SJSA1 (cell line): ENCODE data around the gene INTS7. TPM values are rescaled to one million over a fixed set of nuclear protein-coding genes. Genes with fewer than 3 reads are reported as not detected.

Experiments used
- DNase-seq, 2 experiments: peaks; one replicate each; pipeline ENCODE4 v3.0.0-alpha.2; 2015 to 2020; ENCODE audit warnings: low spot score in 2 of 2, low read depth in 1 of 2
- H3K27ac ChIP-seq: fragments of 250-450 bp; sonication (Bioruptor Pico); 2 replicates; pipeline ENCODE4 v1.5.1; 2020; ENCODE audit warnings: mild to moderate bottlenecking, moderate library complexity
- H3K27me3 ChIP-seq: fragments of 250-450 bp; sonication (Bioruptor Pico); replicated peaks from 2 replicates; pipeline ENCODE4 v1.5.1; 2020; ENCODE audit warnings: mild to moderate bottlenecking, moderate library complexity
- H3K36me3 ChIP-seq: fragments of 250-450 bp; sonication (Bioruptor Pico); 2 replicates; pipeline ENCODE4 v1.5.1; 2020; ENCODE audit warnings: mild to moderate bottlenecking
- H3K4me1 ChIP-seq: fragments of 250-450 bp; sonication (Bioruptor Pico); replicated peaks from 2 replicates; pipeline ENCODE4 v1.6.1; 2021; ENCODE audit warnings: mild to moderate bottlenecking
- H3K4me3 ChIP-seq: fragments of 250-450 bp; sonication (Bioruptor Pico); 2 replicates; pipeline ENCODE4 v1.5.1; 2020; ENCODE audit warnings: mild to moderate bottlenecking
- H3K9me3 ChIP-seq: fragments of 250-450 bp; sonication (Bioruptor Pico); replicated peaks from 2 replicates; pipeline ENCODE4 v1.5.1; 2020; ENCODE audit warnings: mild to moderate bottlenecking
- total RNA-seq: library from RNA; depleted of rRNA; stranded (reverse); fragments of >200 nt; shearing (Covaris generic); gene quantifications from 2 replicates; pipeline ENCODE4 v1.2.3, GENCODE V29; 2014

Gene INTS7
- total RNA-seq, 1 experiment from 2014 or later: 28.8 TPM

DNA sequence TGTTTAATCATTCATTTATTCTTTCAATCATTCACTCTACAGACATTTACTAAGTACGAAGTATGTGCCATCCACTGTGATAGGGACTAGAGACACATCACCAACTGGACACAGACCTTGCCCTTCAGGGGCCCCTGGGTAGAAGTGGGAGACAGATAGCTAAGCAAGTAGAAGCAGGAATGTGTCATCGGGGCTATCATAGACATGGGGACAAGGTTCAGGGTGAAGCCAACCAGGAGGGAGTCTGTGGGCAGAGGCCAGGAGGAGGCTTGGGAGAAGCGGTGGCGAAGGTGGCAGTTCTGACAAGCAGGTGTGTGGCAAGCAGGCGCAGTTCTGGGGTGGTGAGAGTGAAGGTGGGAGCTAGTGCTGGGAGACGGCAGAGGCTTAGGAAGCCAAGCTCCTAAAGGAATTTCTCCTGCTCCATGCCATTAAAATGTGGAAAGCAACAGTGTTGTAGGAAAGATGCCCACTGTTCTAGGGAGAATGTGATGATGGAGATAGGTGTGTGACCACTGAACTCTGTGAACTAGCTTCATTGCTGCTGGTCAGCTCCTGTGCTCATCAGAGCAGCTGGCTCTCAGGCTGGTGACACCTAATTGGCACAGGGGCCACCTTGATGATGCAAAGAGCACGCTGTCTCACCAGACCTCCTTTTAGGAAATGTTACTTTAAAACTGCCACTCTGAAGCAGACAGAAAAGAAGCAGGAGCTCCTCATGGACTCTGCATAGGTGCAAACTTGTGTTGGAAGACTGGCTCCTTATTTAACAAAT, 125.1 kb downstream of the INTS7 start:
- Histone ChIP-seq H3K36me3 (no peaks in the 10 kb centered on the region), H3K4me1 (no peaks in the 10 kb centered on the region), H3K27ac (no peak overlapping the region), H3K4me3 (no peak overlapping the region), H3K27me3 (no peaks in the 10 kb centered on the region), H3K9me3 (no peaks in the 10 kb centered on the region)
- no peak for DNase-seq

- no peaks in the 10 kb centered on the region for H3K36me3 ChIP-seq
- H3K9me3 ChIP-seq: no peaks in the 10 kb centered on the region
- H3K4me1 ChIP-seq: no peaks in the 10 kb centered on the region
- H3K27me3 ChIP-seq: no peaks in the 10 kb centered on the region
- no peak overlapping the region for H3K4me3 ChIP-seq
- no peak for DNase-seq
- H3K27ac ChIP-seq: no peak overlapping the region
These were observed 126.0 kb downstream of the INTS7 start for GRCh38 chr1:211909395-211909794.

DNA sequence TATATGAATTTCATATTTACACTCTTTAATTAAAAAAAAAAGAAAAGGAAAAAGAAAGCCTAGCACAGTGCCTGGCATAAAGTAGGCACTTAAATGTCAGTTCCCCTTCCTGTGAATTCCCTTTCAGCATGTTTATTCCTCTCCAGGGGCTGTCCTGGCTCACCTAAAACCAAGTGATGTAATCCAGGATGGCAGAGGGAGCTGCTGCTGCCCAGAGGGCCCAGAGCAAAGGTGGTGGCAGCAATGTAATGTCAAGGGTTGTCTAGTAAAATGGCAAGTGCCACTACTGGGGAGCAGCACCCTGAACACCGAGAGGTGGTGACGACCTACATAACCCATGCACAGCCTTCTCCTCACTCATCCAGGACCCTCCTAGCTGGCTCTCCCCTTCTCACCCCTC, 126.4 kb downstream of the INTS7 start:
- Histone ChIP-seq H3K36me3 (no peaks in the 10 kb centered on the region), H3K27me3 (no peaks in the 10 kb centered on the region), H3K27ac (no peak overlapping the region), H3K9me3 (no peaks in the 10 kb centered on the region), H3K4me3 (no peak overlapping the region), H3K4me1 (no peaks in the 10 kb centered on the region)
- no peak for DNase-seq

DNA sequence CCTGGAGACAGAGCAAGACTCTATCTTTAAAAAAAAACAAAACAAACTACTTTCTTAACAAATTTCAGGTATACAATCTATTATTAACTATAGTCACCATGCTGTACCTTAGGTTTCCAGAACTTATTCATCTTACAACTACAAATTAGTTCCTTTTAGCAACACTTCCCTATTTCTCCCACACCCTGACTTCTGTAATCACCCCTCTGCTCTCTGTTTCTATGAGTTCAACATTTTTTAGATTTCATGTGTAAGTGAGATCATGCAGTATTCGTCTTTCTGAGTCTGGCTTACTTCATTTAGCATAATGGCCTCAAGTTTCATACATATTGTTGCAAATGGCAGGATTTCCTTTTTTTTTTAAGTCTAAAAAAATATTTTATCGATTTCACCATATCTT, 126.9 kb downstream of the INTS7 start:
- no peaks in the 10 kb centered on the region for H3K9me3 ChIP-seq
- no peak overlapping the region for H3K4me3 ChIP-seq
- no peak for DNase-seq
- H3K36me3 ChIP-seq: no peaks in the 10 kb centered on the region
- H3K27ac ChIP-seq: no peak overlapping the region
- H3K27me3 ChIP-seq: no peaks in the 10 kb centered on the region
- no peaks in the 10 kb centered on the region for H3K4me1 ChIP-seq

DNA sequence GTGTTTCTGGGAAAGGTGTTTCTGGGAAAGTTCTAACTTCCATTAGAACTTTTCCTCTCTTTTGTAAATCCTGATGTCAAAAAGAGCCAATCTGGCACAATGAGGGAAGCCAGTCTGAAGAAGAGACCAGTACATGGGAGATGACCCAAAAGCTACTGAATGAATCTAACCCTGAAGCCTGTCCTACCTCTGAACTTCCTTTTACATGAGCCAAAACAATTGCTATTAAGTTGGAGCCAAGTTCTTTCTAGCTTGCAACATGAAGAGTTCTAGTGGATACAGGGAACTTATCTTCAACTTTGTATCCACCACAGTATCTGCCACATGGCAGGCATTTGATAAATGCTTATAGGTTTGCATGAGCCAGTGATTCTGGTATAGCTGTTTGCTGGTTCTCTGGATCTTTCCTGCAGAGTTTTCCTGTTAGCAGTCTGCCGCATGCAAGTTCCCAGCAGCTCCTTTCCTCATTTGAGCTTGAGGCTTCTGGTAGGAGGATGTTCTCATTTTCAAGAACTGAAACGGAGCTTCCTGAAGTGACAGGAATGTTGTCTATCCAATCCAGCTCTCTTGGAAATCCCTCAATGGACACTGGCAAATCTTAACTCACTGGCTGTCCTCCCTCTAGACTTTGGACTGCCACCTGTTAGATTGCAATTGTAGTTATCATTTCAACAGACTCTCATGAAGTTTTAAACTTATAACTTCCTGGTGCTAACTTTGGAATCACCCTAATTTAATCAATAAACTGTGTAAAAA, 131.7 kb downstream of the INTS7 start:
- H3K27ac ChIP-seq: no peak overlapping the region
- H3K36me3 ChIP-seq: no peaks in the 10 kb centered on the region
- H3K4me3 ChIP-seq: no peak overlapping the region
- no peaks in the 10 kb centered on the region for H3K27me3 ChIP-seq
- no peak for DNase-seq
- no peaks in the 10 kb centered on the region for H3K4me1 ChIP-seq
- H3K9me3 ChIP-seq: no peaks in the 10 kb centered on the region

DNA sequence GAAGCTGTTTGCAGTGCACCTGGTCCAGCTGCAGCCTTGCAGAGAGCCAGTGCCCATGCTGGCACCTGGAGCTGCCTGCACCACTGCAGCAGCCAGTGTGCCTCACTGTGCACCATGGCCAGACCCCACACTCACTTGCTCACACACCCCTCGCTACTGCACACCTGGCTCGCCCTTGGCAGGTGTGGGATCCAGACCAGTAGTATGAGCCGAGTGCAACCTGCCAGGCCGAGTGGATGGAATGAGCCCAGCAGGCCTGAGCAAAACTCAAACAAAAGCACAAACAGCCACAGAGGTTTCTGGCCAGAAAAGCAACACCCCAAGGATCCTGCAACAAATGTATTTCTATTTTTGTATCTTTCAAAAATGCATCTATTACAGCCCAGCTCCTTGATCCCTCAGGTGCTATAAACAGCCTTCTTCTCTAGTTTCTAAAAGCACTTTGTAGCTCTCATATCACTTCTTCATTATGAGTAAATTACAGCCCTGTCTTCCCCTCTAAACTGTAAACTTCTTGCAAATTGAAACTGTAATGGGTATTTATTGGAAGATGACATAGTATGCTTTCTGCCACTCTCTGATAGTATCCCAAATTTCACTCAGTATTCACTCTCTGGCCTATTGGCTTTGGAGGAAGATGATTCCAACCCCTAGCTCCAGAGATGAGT, 132.6 kb downstream of the INTS7 start:
- Histone ChIP-seq H3K9me3 (no peaks in the 10 kb centered on the region), H3K36me3 (no peaks in the 10 kb centered on the region), H3K27ac (no peak overlapping the region), H3K4me3 (no peak overlapping the region), H3K27me3 (no peaks in the 10 kb centered on the region), H3K4me1 (no peaks in the 10 kb centered on the region)
- no peak for DNase-seq

DNA sequence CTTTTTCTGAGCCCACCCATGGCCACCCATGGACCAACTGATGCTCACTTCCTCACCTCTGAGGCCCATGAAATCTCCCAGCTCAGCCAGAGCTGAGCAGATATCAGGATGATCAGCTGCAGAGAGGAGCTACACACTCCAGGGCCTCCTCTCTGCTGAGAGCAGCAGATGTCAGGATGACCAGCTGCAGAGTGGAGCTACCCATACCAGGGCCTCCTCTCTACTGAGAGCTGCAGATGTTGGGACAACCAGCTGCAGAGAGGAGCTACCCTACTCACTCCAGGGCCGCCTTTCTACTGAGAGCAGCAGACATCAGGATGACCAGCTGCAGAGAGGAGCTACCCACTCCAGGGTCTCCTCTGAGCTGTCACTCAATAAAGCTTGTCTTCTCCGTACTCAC, 133.4 kb downstream of the INTS7 start:
- Histone ChIP-seq H3K9me3 (no peaks in the 10 kb centered on the region), H3K4me1 (no peaks in the 10 kb centered on the region), H3K27ac (no peak overlapping the region), H3K27me3 (no peaks in the 10 kb centered on the region), H3K4me3 (no peak overlapping the region), H3K36me3 (no peaks in the 10 kb centered on the region)
- no peak for DNase-seq

GRCh38 chr1:211900441-211900840, 134.9 kb downstream of the INTS7 start:
- DNase-seq: no peak
- Histone ChIP-seq H3K4me3 (no peak overlapping the region), H3K36me3 (no peaks in the 10 kb centered on the region), H3K27me3 (no peaks in the 10 kb centered on the region), H3K4me1 (no peaks in the 10 kb centered on the region), H3K9me3 (no peaks in the 10 kb centered on the region), H3K27ac (no peak overlapping the region)

DNA sequence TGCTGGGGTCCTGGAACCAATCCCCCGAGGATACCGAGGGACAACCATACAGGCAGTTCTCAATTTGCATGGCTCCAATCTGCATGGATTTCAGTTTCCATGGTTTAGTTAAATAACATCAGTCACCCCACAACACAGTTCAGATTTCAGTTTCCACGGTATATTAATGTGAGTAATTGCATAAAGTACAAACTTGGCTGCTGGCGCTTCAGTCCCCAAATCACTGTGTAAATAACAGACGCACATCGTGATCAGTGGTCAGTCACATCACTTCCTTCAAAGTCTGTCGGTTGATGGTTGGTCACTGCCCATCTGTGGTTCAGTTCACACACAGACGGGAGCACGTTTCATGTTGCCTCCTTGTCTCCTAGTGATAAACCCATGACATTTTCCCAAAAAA, 138.4 kb downstream of the INTS7 start:
- Histone ChIP-seq H3K36me3 (no peaks in the 10 kb centered on the region), H3K9me3 (no peaks in the 10 kb centered on the region), H3K4me1 (no peaks in the 10 kb centered on the region), H3K27ac (no peak overlapping the region), H3K27me3 (no peaks in the 10 kb centered on the region), H3K4me3 (no peak overlapping the region)
- no peak for DNase-seq

- H3K36me3 ChIP-seq: no peaks in the 10 kb centered on the region
- no peaks in the 10 kb centered on the region for H3K9me3 ChIP-seq
- no peak overlapping the region for H3K27ac ChIP-seq
- no peaks in the 10 kb centered on the region for H3K4me1 ChIP-seq
- no peak overlapping the region for H3K4me3 ChIP-seq
- H3K27me3 ChIP-seq: no peaks in the 10 kb centered on the region
- no peak for DNase-seq
These were observed 140.1 kb downstream of the INTS7 start for GRCh38 chr1:211895126-211895759.

GRCh38 chr1:211894312-211894711, 141.0 kb downstream of the INTS7 start:
- no peaks in the 10 kb centered on the region for H3K27me3 ChIP-seq
- H3K4me3 ChIP-seq: no peak overlapping the region
- no peaks in the 10 kb centered on the region for H3K4me1 ChIP-seq
- no peak overlapping the region for H3K27ac ChIP-seq
- H3K9me3 ChIP-seq: no peaks in the 10 kb centered on the region
- H3K36me3 ChIP-seq: no peaks in the 10 kb centered on the region
- no peak for DNase-seq

DNA sequence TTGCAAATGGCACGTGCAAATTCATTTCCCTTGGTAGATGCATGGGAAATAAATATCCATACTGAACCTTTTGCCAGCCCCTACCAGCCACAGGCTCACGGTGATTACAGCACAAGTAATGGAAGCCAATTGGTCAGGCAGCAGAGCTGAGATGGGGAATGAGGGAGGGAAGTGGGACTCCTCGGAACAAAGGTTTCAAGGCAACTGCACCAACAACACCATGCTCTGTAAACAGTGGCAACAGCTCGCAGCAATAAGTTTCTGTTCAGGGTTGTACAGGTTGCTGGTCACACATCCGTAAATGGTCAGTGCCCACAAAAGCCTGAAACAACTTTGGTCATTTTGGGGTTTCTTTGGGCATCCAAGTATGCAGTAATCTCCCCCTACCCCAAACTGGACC, 142.1 kb downstream of the INTS7 start:
- no peak overlapping the region for H3K4me3 ChIP-seq
- no peaks in the 10 kb centered on the region for H3K9me3 ChIP-seq
- H3K4me1 ChIP-seq: no peaks in the 10 kb centered on the region
- no peaks in the 10 kb centered on the region for H3K27me3 ChIP-seq
- H3K36me3 ChIP-seq: no peaks in the 10 kb centered on the region
- no peak overlapping the region for H3K27ac ChIP-seq
- DNase-seq: no peak

DNA sequence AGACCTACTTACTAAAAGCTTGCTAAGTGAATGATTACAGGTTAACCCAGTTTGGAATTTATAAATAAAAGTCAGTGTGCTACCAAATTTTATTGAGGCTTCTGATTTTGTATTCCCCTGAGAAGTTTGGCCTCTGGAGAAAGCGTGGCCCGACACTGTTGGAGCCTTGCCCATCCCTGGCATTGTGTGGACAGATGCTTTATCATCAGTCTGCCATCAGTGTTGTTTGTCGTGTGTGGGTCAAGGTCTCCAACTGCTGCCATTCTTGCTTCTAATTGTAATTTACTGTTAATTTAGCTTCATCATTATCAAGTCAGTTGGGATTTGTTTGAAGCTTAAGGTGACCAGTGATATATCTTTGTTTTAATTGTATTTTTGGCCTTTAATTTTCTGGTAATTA, 142.8 kb downstream of the INTS7 start:
- H3K4me3 ChIP-seq: no peak overlapping the region
- DNase-seq: no peak
- H3K36me3 ChIP-seq: no peaks in the 10 kb centered on the region
- no peaks in the 10 kb centered on the region for H3K9me3 ChIP-seq
- H3K27me3 ChIP-seq: no peaks in the 10 kb centered on the region
- H3K4me1 ChIP-seq: no peaks in the 10 kb centered on the region
- H3K27ac ChIP-seq: no peak overlapping the region

DNA sequence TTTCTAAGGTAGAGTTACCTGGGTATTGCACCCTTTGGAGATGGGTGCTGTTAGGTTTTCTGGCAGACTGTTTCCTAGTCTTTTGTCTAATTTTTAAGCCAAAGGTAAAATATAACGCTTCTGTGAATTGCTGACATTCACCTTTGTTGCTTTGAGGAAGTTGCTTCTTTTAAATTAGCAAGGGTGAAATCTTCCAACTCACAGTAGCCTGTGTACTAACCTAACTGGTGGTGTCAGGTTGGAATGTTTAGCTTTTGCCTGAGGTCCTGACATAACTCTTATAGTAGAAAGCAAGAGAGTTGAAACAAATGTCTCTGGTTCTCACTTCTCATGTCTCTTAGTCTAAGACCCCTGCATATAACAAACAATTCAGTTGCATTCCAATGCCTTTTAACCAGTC, 143.6 kb downstream of the INTS7 start:
- H3K36me3 ChIP-seq: no peaks in the 10 kb centered on the region
- no peak overlapping the region for H3K4me3 ChIP-seq
- no peak for DNase-seq
- H3K4me1 ChIP-seq: no peaks in the 10 kb centered on the region
- no peaks in the 10 kb centered on the region for H3K9me3 ChIP-seq
- no peak overlapping the region for H3K27ac ChIP-seq
- H3K27me3 ChIP-seq: no peaks in the 10 kb centered on the region
